ENCODE measurements around the gene D2HGDH. TPM values are rescaled to one million over a fixed set of nuclear protein-coding genes. Genes with fewer than 3 reads are reported as not detected.
"Not testable (repeated sequence)": the region's sequence is repeated elsewhere in the genome, so short reads cannot be mapped to it uniquely, and the experiment has no call there.

D2HGDH gene
- total RNA-seq, 8 experiments from 2014 or later: 4.2 to 38.7 (median 6.6) TPM

GRCh38 chr2:241814643-241815476 is 80.4 kb downstream of the D2HGDH start:
- Histone ChIP-seq H3K4me3 (no peak overlapping the region), H3K4me1 (replicated peaks in 1 of 2) (peaks cover 4% of the 10 kb centered on the region in 2 donors), H3K27ac (no peak overlapping the region)
- peak in 1 of 8 experiments; percentile 12 for ATAC-seq (replicated peaks in 6 of 8)
- WGBS, 10 experiments: 59 to 90% (median 86%) methylated on average over 3 to 18 of the region's 52 CpGs; no CpG with 5 or more reads in 6 of the 10 experiments
- in situ Hi-C loops (cut with MboI; ENCODE audit: low pct_unique_long_range_greater_than_20kb in 2 of 9, low sequenced_read_pairs in 9 of 9, unreplicated experiment in 9 of 9): no loop called here

- in situ Hi-C loops (cut with MboI; ENCODE audit: low pct_unique_long_range_greater_than_20kb in 2 of 9, low sequenced_read_pairs in 9 of 9, unreplicated experiment in 9 of 9): no loop called here
- H3K27ac ChIP-seq: no peak overlapping the region
- WGBS, 10 experiments: 60 to 100% (median 89%) methylated on average over 1 to 8 of the region's 48 CpGs; no CpG with 5 or more reads in 4 of the 10 experiments
- H3K4me1 ChIP-seq (replicated peaks in 1 of 2): no peaks in the 10 kb centered on the region
- H3K4me3 ChIP-seq: no peak overlapping the region
- peak in 2 of 8 experiments; percentile 7 to 8 for ATAC-seq (replicated peaks in 6 of 8)
Observed at GRCh38 chr2:241815477-241816430, 81.3 kb downstream of the D2HGDH start.

- 73% methylated on average over 3 of the region's 33 CpGs; no CpG with 5 or more reads in 9 of the 10 experiments for WGBS, 10 experiments
- in situ Hi-C loops (cut with MboI; ENCODE audit: low pct_unique_long_range_greater_than_20kb in 2 of 9, low sequenced_read_pairs in 9 of 9, unreplicated experiment in 9 of 9): no loop called here
- H3K4me1 ChIP-seq (replicated peaks in 1 of 2): no peaks in the 10 kb centered on the region
- no peak overlapping the region for H3K27ac ChIP-seq
- no peak for ATAC-seq (replicated peaks in 6 of 8)
- H3K4me3 ChIP-seq: no peak overlapping the region
Observed at GRCh38 chr2:241816431-241817121, 82.1 kb downstream of the D2HGDH start.

GRCh38 chr2:241817126-241817820 is 82.8 kb downstream of the D2HGDH start:
- no peak for ATAC-seq (replicated peaks in 6 of 8)
- in situ Hi-C loops (cut with MboI; ENCODE audit: low pct_unique_long_range_greater_than_20kb in 2 of 9, low sequenced_read_pairs in 9 of 9, unreplicated experiment in 9 of 9): no loop called here
- WGBS, 10 experiments: 0 to 100% (median 34%) methylated on average over 1 to 3 of the region's 16 CpGs; no CpG with 5 or more reads in 6 of the 10 experiments
- Histone ChIP-seq H3K4me1 (replicated peaks in 1 of 2) (no peaks in the 10 kb centered on the region), H3K4me3 (no peak overlapping the region), H3K27ac (no peak overlapping the region)

GRCh38 chr2:241817821-241818215 is 83.4 kb downstream of the D2HGDH start:
- ATAC-seq (replicated peaks in 6 of 8); in situ Hi-C loops (cut with MboI; ENCODE audit: low pct_unique_long_range_greater_than_20kb in 2 of 9, low sequenced_read_pairs in 9 of 9, unreplicated experiment in 9 of 9); H3K27ac ChIP-seq; H3K4me1 ChIP-seq (replicated peaks in 1 of 2); H3K4me3 ChIP-seq: not testable (repeated sequence)
- WGBS, 10 experiments: 50 to 100% (median 90%) methylated on average over 1 to 9 of the region's 10 CpGs; no CpG with 5 or more reads in 2 of the 10 experiments

Other genes with a start within 250 kb of the D2HGDH start
- 100 to 1,000 TPM in 4 of 8 experiments, 10 to 100 TPM in 4; 55.7 to 130 (median 103) TPM for gene STK25, start 226.0 kb upstream of the D2HGDH start, total RNA-seq
- 10 to 100 TPM in 4 of 8 experiments, 1 to 10 TPM in 3, under 1 TPM in 1; 1.00 to 17.3 (median 7.2) TPM for gene BOK, start 175.9 kb upstream of the D2HGDH start, total RNA-seq
- gene THAP4, start 97.5 kb upstream of the D2HGDH start, total RNA-seq: 10 to 100 TPM; 39.2 to 72.1 (median 48.9) TPM
- 10 to 100 TPM; 39.4 to 93.1 (median 53.2) TPM for gene ATG4B, start 96.9 kb upstream of the D2HGDH start, total RNA-seq
- 10 to 100 TPM; 20.2 to 61.0 (median 30.0) TPM for gene DTYMK, start 47.8 kb upstream of the D2HGDH start, total RNA-seq
- 10 to 100 TPM; 18.3 to 42.3 (median 28.3) TPM for gene ING5, start 32.6 kb upstream of the D2HGDH start, total RNA-seq
- under 1 TPM in 4 of 8 experiments, not detected in 4; 0.23 to 0.66 (median 0.43) TPM for gene GAL3ST2, start 42.2 kb downstream of the D2HGDH start, total RNA-seq
- 1 to 10 TPM in 1 of 8 experiments, under 1 TPM in 6, not detected in 1; 0.11 to 1.0 (median 0.56) TPM for gene NEU4, start 74.6 kb downstream of the D2HGDH start, total RNA-seq
- under 1 TPM in 7 of 8 experiments, not detected in 1; 0.11 to 0.49 (median 0.19) TPM for gene PDCD1, start 124.3 kb downstream of the D2HGDH start, total RNA-seq
- 1 to 10 TPM in 2 of 8 experiments, under 1 TPM in 6; 0.07 to 1.5 (median 0.42) TPM for gene RTP5, start 135.1 kb downstream of the D2HGDH start, total RNA-seq

Data from motor neuron (in vitro differentiated cells).